Effector memory CD8-positive, alpha-beta T cell (primary cell): ENCODE measurements around the gene DSC1.

Source experiments
- ATAC-seq: fragments of 150-1000 bp; cut with Tn5 transposase; replicated peaks from 2 replicates; pipeline ENCODE4 v1.10.0; 2021; ENCODE audit warnings: mild to moderate bottlenecking, moderate library complexity
- DNase-seq, 3 experiments: peaks; one replicate each; pipeline ENCODE4 v3.0.0; 2021
- H3K27ac Mint-ChIP-seq, 2 donors: one replicate each; pipeline ENCODE4 v1.8.0; 2022; ENCODE audit warnings: mild to moderate bottlenecking in 2 of 2, mixed read lengths in 2 of 2, moderate library complexity in 2 of 2
- H3K27me3 Mint-ChIP-seq, 2 donors: one replicate each; pipeline ENCODE4 v1.8.0; 2022; ENCODE audit warnings: mixed read lengths in 2 of 2
- H3K36me3 Mint-ChIP-seq: one replicate; pipeline ENCODE4 v1.8.0; 2022; ENCODE audit warnings: mild to moderate bottlenecking, moderate library complexity, mixed read lengths; ENCODE audit not compliant: insufficient read depth
- H3K4me1 Mint-ChIP-seq, 2 donors: one replicate each; pipeline ENCODE4 v1.8.0; 2022; ENCODE audit warnings: low read depth in 2 of 2, mixed read lengths in 2 of 2
- H3K4me3 Mint-ChIP-seq, 2 donors: one replicate each; pipeline ENCODE4 v1.8.0; 2022; ENCODE audit warnings: mild to moderate bottlenecking in 2 of 2, mixed read lengths in 2 of 2, moderate library complexity in 2 of 2
- H3K9me3 Mint-ChIP-seq, 2 donors: one replicate each; pipeline ENCODE4 v1.8.0; 2022; ENCODE audit warnings: mixed read lengths in 2 of 2

Gene DSC1

DNA sequence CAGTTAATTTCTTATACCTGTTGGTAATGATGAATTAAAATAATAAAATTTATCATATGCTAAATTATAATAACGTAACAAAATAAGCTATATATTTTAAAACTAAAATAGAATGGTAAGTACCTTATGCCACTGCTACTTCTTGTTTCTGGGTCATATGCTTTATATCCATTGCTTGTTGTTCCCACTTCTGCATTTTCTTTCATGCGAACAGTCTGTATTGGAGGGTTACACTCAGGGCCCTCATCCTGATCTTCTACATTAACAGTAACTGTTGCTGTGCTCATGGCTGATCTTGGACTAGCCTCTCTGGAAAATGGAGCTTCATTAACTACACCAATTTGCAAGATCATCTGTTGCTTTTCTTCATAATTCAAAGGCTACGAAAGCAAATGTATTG is 82.7 kb downstream of the DSC1 start:
- H3K36me3 Mint-ChIP-seq = no peaks in the 10 kb centered on the region
- peaks cover 4 to 24% of the 10 kb centered on the region in 2 donors for H3K9me3 Mint-ChIP-seq
- H3K27me3 Mint-ChIP-seq = no peaks in the 10 kb centered on the region
- H3K4me1 Mint-ChIP-seq = no peaks in the 10 kb centered on the region
- DNase-seq (no peak), ATAC-seq (no peak)
- no peak overlapping the region for H3K27ac Mint-ChIP-seq
- H3K4me3 Mint-ChIP-seq = no peak overlapping the region
